ENCODE results near the gene NPLOC4.

NPLOC4 gene

DNA sequence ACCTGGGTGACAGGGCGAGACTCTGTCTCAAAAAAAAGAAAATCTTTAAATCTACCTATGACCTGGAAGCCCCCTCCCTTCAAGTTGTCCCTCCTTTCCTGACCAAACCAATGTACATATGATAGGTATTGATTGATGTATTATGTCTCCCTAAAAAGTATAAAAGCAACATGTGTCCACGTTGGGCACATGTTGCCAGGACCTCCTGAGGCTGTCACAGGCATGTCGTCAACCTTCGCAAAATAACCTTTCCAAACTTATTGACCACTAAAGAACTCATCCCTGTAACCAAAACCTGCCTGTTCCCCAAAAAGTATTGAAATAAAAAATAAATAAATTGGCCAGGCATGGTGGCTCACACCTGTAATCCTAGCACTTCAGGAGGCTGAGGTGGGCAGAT is 25.1 kb upstream of the NPLOC4 start:
- DNase-seq (ENCODE audit: low read depth in 3 of 3), result no peak

DNA sequence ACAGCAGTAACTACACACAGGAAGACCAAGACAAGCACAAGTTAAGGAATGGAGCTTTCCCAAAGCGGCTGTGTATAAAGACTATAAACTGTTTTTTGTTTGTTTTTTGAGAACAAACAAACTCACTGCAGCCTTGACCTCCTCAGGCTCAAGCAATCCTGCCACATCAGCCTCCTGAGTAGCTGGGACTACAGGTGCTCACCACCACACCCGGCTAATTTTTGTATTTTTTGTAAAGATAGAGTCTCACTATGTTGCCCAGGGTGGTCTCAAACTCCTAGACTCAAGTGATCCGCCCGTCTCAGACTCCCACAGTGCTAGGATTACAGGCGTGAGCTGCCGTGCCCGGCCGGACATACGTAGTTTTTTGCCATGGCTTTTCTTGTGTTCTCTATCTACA is 23.5 kb upstream of the NPLOC4 start:
- no peak for DNase-seq (ENCODE audit: low read depth in 3 of 3)

DNA sequence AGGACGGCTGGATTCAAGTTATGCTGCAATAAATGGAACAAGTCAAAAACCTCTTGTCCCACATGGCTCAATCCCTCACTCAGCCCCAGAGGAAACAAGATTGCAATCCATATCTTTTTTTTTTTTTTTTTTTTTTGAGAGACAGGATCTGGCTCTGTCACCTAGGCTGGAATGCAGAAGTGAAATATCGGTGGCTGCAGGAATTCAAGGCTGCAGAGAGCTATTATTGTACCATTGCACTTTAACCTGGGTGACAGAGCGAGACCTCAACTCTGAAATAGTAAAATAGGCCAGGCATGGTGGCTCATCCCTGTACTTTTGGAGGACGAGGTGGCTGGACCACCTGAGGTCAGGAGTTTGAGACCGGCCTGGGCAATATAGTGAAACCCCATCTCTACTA is 22.1 kb upstream of the NPLOC4 start:
- no peak for DNase-seq (ENCODE audit: low read depth in 3 of 3)

DNA sequence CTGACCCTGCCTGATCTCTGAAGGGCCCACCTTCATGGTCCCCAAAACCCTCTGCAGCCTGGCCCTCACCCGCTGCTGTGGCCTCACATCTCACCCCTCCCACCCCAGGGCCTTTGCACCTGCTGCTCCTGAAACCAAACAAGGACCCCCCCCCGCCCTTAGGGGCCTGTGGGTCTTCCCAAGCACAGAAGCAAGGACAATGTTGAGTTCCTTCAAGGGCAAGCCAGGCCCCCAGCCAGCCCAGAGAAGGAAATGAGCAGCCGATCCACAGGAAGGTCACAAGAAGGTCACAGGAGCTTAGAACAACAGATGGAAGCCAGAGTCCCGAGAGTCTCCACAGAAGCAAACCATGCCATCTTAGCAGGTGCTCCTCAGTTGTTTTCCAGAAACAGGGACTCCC is 19.9 kb upstream of the NPLOC4 start:
- no peak for DNase-seq (ENCODE audit: low read depth in 3 of 3)

DNA sequence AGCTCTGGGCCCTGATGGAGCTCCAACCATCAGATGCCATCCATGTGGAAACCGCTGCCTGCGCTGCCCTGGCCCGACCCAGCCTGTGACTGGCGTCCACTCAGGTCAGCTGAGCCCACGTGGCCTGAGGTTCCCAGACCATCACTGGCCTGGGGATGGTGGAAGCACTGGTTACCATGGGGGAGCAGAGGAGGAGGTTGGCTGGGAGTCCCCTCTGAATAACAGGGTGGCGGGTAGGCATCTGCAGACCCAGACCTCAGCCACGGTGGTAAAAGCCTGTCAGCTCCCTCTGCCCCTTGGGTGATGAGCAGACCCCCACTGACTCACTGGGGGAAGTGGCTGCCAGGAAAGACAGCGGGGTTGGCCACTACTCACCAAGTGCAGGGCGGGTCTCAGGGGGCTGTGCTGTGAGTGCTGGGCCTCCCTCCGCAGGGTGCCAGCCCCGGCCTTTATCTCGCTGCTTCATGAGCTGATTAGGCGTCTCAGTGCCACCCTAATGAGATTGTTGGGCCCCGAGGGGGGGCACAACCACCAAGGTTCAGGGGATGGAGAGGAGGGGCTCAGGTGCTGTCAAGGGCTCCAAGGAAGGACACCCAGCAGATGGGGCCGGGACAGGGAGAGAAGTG is 19.3 kb upstream of the NPLOC4 start, which contains the start of gene PDE6G:
Gene PDE6G (minus strand): TSS at position 425 of the 626 bp plus-strand sequence. CDS start 3,237 bp downstream, outside the sequence.
- DNase-seq (ENCODE audit: low read depth in 3 of 3), result no peak

DNA sequence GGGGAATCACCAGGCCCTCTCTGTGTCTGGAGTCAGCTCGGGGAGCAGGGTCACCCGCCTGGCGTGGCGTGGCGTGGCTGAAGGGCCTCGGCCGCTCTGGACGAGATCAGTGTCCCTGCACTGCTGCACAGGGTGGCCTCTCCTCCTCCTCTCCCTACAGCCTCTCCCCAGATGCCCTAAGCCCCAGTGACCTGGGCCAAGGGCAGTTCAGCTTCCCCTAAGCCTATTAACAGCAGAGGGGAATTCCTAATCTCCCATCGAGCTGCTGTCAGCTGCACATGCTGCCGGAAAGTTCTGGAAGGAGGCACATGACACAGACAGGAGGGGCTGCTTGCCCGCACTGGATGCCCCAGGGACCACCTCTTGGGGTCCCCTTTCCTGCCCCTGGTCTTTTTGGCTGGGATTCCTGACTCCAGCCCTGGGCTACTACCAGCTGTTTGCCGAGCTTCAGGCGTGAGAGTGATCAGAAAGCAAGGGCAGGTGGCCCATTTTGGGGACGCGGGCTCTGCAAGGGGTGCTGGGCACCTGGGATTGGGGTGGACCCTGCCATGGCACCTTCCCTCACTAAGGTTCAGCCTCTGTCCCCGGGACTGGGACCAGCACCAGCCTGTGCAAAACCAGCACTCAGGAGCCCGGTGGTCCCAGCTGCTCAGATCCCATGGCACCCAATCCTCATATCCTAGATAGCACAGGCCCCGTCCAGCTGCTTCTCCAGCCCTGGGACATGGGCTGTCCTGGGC is 18.6 kb upstream of the NPLOC4 start:
- DNase-seq (ENCODE audit: low read depth in 3 of 3), result no peak

DNA sequence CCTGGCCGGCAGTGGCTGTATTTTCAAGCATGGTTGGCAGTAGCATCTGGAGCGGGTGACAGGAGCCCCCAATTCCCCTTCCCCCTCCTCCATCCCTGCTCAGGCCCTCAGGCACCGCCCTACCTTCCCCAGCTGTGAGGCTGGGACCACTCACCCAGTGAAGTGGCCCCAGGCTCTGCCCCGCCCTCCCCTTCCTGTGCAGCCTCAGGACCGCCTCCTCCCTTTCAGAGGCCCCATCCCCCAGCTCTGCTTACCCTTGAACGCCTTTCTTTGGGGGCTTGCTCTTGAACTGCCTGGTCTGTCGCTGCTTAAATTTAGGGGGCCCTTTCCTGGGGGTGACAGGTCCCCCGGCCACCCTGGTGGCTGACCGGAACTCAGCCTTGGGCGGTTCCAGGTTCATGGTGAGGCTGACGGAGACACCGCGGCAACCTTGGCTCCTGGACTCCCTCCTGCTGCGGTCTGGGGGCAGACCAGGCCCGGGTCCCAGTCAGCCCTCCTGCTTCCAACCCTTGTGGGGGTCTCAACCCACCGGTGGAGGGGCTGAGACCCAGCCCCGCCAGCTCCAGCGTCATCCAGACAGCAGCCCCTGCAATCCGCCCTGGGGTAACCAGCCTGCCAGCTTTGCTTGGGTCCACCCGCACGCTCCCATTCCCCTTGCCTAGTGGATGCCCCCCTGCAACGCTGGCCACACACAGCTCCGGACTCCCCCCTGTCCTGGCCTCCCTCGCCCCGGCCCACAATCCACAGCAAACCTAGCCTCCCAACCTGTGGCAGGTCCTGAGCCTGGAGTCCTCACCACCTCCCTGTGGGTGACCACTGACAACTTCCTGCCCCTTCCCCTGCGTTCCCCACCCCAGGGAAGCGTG is 16.2 kb upstream of the NPLOC4 start:
- no peak for DNase-seq (ENCODE audit: low read depth in 3 of 3)

DNA sequence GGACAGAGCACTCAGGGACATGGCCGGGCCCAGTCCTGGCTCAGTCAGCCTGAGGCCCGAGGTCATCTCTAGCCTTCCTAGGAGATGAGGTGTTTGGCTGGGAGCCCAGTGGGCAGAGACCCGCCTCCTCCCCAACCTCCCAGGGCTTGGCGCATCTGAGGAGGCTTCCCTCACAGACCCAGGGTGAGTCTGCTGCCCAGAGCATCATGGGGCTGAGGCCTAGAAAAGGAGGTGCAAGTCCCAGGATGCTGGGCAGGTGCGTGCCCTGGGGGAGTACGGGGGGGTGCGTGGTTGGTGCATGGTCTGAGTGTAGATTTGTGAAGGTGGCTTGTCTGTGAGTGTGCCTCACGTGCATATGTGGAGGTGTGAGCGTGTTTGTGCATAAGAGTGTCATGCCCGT is 14.8 kb upstream of the NPLOC4 start:
- no peak for DNase-seq (ENCODE audit: low read depth in 3 of 3)

DNA sequence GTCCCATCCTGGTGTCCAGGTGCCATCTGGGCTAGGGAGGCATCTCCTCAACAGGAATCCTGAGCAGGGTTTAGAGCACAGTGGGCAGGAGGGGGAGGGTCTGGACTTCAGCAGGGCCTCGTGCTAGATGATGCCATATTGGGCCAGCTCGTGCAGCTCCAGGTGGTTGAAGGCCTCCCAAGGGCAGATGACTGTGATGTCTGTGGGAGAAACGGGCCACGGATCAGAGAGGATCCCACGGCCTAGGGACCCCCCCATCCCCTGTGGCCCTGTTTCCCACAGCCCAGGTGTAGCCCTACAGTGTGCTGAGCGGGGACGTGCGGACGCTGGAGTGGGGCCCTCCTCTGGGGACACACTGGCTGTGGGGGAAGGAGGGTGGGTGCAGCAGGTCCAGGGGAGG is 14.0 kb upstream of the NPLOC4 start:
- DNase-seq (ENCODE audit: low read depth in 3 of 3), result no peak

DNA sequence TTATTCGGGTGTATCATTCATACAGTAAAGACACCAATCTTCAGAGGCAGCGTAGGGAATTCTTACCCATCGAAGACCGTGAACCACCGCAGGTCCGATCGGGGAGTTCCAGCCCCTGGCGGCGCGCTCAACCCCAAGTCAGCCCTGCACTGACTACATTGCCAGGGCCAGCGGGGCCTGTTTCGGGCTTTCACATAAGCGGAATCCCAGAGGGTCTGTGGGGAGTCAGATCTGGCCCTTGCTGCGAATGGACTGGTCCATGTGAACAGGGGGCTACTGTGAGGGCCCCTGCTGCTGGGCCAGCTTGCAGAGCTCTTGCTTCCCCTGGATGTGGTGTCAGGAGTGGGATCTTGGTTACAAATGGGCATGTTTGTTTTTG is 11.8 kb upstream of the NPLOC4 start:
- DNase-seq (ENCODE audit: low read depth in 3 of 3), result no peak

DNA sequence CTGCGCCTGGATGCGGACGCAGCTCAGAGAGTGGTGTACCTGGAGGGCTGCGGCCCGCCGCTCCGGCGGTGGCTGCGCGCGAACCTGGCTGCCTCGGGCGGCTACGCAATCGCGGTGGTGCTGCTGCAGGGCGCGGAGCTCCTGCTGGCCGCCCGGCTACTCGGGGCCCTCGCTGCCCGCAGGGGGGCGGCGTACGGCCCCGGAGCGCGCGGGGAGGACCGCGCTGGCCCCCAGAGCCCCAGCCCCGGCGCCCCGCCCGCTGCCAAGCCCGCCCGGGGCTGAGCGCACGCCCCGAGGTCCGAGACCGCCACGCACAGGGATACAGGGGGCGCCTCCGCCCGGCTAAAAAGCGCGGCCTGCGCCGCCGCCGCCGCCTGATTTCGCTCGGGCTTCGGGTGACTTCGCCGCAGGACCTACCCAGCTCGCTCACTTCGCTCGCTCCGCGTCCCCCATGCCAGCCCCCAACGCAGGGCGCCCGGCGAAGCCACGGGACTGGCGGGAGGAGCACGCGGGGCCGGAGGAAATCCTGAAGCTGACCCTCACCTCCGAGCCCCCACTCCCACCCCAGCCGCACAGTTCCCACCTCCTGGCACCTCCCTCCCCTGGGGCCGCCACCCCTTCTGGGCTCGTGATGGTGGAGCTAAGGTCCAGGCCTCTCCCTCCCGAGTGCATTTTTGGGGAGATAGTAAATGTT is 11.2 kb upstream of the NPLOC4 start:
- DNase-seq (ENCODE audit: low read depth in 3 of 3), result no peak

DNA sequence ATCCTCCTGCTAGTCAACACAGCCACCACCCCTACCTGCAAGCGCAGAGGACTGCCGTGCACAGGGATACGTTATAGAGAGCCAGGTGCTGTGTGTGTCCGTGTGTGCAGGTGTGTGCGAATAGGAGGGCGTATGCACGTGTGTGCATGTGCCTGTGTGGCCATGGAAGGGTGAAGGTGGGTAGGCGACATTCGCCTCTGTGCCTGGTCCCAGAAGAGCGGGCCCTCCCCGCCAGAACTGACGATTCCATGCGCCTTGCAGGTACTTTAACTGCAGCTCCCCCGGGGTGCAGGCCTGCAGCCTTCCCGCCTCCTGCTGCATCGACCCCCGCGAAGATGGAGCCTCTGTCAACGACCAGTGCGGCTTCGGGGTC is 10.7 kb upstream of the NPLOC4 start:
- no peak for DNase-seq (ENCODE audit: low read depth in 3 of 3)

DNA sequence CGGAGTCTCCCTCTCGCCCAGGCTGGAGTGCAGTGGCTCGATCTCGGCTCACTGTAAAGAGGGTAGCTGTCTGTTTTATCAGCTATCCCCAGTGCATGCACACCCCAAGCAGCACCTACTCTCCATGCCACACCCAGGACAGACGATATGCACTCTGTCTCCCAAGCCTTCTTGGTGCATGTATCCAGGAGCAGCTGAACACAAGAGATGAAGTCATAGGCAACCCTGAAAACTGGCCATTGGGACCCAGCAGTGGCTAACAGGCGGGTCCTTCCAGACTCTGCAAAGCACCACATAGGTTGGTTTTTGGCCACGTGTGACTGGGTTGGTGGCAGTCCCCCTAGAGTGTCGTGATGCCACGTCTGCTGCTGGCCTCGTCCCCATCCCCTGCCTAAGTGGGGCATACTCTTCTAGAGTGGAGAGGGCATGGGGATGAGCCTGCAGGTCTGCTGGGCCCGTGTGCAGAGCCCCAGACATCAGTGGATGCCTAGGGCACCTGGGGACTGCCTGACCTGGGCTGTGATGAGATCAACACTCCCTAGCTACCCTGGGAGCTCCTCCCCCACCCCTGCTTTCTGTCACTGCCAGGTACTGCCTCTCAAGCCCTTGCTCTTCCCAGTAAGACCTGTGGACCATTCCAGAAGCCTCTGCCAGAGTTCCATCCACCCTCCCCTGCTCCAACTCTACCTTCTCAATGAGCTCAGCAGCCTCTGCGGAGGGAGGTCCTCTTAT is 10.1 kb upstream of the NPLOC4 start:
- no peak for DNase-seq (ENCODE audit: low read depth in 3 of 3)

DNA sequence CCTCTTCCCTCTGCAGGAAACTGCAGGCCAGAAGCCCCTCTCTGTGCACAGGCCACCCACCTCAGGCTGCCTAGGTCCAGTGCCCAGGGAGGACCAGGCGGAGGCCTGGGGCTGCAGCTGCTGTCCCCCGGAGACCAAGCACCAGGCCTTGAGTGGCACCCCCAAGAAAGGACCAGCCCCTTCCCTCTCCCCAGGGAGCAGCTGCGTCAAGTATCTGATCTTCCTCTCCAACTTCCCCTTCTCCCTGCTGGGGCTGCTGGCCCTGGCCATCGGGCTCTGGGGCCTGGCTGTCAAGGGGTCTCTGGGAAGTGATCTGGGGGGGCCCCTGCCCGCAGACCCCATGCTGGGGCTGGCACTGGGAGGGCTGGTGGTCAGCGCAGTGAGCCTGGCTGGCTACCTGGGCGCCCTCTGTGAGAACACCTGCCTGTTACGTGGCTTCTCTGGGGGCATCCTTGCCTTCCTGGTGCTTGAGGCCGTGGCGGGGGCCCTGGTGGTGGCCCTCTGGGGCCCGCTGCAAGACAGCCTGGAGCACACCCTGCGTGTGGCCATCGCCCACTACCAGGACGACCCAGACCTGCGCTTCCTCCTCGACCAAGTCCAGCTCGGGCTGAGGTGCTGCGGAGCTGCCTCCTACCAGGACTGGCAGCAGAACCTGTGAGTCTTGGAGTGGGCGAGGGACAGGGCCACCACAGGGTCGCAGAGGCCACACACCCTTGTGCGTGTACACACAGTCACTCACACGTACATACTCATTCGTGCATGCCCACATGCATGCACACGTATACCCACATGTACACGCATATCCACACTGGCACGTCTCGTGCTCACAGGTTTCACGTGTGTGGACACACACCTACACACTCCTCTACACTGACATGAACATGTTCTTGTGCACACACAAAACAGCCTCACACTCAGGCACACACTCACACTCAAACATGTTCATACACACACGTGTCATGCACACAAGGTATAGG is 8.4 kb upstream of the NPLOC4 start:
- no peak for DNase-seq (ENCODE audit: low read depth in 3 of 3)

DNA sequence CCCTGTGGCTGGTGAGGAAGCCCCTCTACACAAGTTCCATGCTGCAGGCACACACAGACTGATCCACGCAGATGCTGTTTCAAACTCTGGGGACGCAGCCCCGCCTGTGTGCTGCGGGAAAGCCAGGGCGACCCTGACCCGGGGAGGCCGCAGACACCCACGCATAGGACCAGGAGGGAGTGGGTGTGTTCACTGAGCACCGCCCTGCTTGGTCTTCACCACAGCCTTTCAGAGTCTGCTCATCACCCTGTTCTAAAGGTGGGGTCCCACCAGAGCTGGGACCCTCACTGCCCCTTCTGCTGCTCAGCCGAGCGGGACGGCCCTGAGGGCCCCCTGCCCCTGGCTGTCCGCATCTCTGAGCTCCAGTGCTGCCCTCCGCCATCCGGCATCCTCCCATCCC is 7.6 kb upstream of the NPLOC4 start:
- DNase-seq (ENCODE audit: low read depth in 3 of 3), result no peak

DNA sequence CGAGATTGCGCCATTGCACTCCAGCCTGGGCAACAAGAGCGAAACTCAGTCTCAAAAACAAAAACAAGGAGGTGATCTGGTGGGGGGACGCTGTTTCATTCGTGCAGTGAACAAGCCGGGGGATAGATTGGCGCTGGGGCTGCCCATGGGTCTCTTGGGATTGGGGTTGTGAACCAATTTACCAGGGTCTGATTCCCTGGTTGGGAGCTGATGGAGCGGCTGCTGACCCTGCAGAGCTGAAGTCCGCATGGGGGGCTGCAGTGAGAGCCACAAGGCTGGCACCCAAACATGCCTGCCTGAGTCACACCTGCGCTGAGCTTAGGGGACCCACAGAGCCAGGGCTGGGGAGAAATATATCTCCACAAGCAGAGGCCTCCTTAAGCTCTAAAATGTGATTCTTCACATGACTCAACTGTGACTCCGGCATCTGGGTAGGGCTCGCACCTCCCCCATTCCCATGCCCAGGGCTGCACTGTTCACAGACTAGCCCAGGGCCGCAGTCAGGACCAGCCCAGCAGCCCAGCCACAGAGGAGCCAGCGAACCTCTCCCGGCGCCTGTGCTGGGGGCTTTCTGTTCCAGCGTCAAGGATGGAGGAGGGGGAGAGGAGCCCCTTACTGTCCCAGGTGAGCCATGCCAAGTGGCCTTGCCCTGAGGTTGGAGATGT is 5.0 kb upstream of the NPLOC4 start:
- DNase-seq (ENCODE audit: low read depth in 3 of 3), result no peak

DNA sequence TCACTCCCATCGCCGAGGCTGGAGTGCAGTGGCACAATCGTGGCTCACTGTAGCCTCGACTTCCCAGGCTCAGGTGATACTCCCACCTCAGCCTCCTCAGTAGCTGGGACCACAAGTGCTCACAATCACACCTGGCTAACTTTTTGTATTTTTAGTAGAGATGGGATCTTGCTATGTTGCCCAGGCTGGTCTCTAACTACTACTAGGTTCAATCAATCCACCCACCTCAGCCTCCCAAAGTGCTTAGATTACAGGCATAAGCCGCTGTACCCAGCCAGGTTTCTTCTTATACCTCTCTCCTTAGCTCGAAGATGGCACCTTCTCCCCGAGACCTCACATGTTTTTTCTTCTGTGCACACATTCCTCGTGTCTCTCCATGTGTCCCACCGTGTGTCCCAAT is 3.1 kb upstream of the NPLOC4 start:
- DNase-seq (ENCODE audit: low read depth in 3 of 3), result no peak

DNA sequence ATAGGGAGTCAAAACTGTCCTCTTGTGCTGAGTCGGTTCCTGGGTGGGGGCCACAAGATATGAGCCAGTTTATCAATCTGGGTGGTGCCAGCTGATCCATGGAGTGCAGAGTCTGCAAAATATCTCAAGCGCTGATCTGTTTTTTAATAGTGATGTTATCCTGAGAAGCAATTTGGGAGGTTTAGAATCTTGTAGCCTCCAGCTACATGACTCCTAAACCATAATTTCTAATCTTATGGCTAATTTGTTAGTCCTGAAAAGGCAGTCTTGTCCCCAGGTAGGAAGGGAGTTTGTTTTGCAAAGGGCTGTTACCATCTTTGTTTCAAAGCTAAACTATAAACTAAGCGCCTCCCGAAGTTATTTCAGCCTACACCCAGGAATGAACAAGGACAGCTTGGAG is 1.8 kb upstream of the NPLOC4 start:
- DNase-seq (ENCODE audit: low read depth in 3 of 3), result no peak

DNA sequence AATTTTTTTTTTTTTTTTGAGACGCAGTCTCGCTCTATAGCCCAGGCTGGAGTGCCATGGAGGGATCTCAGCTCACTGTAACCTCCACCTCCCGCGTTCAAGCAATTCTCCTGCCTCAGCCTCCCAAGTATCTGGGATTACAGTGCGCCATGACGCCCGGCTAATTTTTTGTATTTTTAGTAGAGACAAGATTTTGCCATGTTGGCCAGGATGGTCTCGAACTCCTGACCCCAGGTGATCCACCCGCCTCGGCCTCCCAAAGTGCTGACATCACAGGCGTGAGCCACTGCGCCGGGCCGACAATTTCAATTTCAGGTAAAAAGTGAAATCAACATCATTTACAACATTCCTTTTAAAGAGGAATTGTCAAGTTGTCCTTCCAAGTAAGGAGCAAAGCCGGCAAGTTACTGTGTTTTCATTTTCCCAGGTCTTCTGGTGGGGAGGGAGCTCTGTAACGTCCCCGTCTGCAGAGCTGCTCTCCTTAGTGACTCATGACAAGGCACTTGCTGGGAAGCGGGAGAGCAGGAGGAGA is 873 bp downstream of the NPLOC4 start:
- DNase-seq (ENCODE audit: low read depth in 3 of 3), result no peak

DNA sequence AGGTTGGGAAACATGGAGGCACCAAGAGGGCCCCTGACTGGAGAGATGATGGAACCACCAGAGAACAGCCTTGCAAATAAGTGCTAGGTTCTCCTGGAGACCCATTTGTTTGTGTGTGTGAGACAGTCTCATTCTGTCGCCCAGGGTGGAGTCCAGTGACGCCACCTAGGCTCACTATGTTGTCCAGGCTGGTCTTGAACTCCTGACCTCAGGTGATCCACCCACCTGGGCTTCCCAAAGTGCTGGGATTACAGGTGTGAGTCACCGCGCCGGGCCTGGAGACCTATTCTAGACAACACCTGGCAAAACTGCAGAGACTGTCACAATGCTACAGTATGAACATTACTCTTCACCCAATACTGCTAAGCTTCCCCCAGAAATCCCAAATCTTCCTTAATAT is 1.5 kb downstream of the NPLOC4 start:
- no peak for DNase-seq (ENCODE audit: low read depth in 3 of 3)
